CD4-positive, alpha-beta T cell treated with Interleukin-6 for 4 hours (primary cell): ENCODE data around the gene OLFM1.
"Not testable (repeated sequence)": the region's sequence is repeated elsewhere in the genome, so short reads cannot be mapped to it uniquely, and the experiment has no call there.

Source experiments
- DNase-seq: peaks from one replicate; pipeline ENCODE4 v3.0.0-alpha.2; 2020; ENCODE audit warnings: mixed read lengths

Gene OLFM1

GRCh38 chr9:135136481-135136880 lies 49.0 kb downstream of the OLFM1 start:
- no peak for DNase-seq

- DNase-seq: no peak
Measured at GRCh38 chr9:135136991-135137832, 49.7 kb downstream of the OLFM1 start.

- no peak for DNase-seq
Measured at GRCh38 chr9:135138078-135138855, 50.8 kb downstream of the OLFM1 start.

- no peak for DNase-seq
Measured at GRCh38 chr9:135139366-135139959, 52.0 kb downstream of the OLFM1 start.

GRCh38 chr9:135141183-135141774 lies 53.8 kb downstream of the OLFM1 start:
- no peak for DNase-seq

GRCh38 chr9:135144581-135145170 lies 57.2 kb downstream of the OLFM1 start:
- DNase-seq: no peak

- DNase-seq: no peak
Measured at GRCh38 chr9:135145312-135145711, 57.8 kb downstream of the OLFM1 start.

- no peak for DNase-seq
Measured at GRCh38 chr9:135146241-135146640, 58.8 kb downstream of the OLFM1 start.

- no peak for DNase-seq
Measured at GRCh38 chr9:135146766-135147473, 59.5 kb downstream of the OLFM1 start.

GRCh38 chr9:135147474-135147805 lies 60.0 kb downstream of the OLFM1 start:
- DNase-seq: no peak

GRCh38 chr9:135147938-135148337 lies 60.5 kb downstream of the OLFM1 start:
- DNase-seq: no peak

GRCh38 chr9:135148386-135148785 lies 60.9 kb downstream of the OLFM1 start:
- no peak for DNase-seq

- DNase-seq: not testable (repeated sequence)
Measured at GRCh38 chr9:135149901-135150300, 62.4 kb downstream of the OLFM1 start.

GRCh38 chr9:135150981-135151380 lies 63.5 kb downstream of the OLFM1 start:
- no peak for DNase-seq

GRCh38 chr9:135151757-135152613 lies 64.5 kb downstream of the OLFM1 start:
- DNase-seq: no peak

- DNase-seq: no peak
Measured at GRCh38 chr9:135152614-135153334, 65.3 kb downstream of the OLFM1 start.

GRCh38 chr9:135154050-135154615 lies 66.7 kb downstream of the OLFM1 start:
- no peak for DNase-seq

- no peak for DNase-seq
Measured at GRCh38 chr9:135155396-135155795, 67.9 kb downstream of the OLFM1 start.

GRCh38 chr9:135156525-135157510 lies 69.3 kb downstream of the OLFM1 start:
- no peak for DNase-seq
